Coronary artery (tissue), 2 donors: ENCODE data around the gene MACROD1.

Experiments
- DNase-seq: peaks from one replicate; pipeline ENCODE4 v3.0.0-alpha.2; 2017; ENCODE audit warnings: low spot score
- H3K27ac ChIP-seq, 2 donors: fragments of 200-600 bp; sonication (generic); one replicate each; pipeline ENCODE4 v1.5.1; 2016 to 2019
- H3K4me3 ChIP-seq: fragments of 200-600 bp; sonication (generic); 2 replicates; pipeline ENCODE4 v1.5.1; 2016; ENCODE audit warnings: mild to moderate bottlenecking, moderate library complexity
- TF ChIP-seq, protein P1 (sequence below): fragments of 200-600 bp; sonication (generic); IDR thresholded peaks from one replicate; pipeline ENCODE4 v1.5.1; 2019; ENCODE audit warnings: antibody characterized with exemption

MACROD1 gene

DNA sequence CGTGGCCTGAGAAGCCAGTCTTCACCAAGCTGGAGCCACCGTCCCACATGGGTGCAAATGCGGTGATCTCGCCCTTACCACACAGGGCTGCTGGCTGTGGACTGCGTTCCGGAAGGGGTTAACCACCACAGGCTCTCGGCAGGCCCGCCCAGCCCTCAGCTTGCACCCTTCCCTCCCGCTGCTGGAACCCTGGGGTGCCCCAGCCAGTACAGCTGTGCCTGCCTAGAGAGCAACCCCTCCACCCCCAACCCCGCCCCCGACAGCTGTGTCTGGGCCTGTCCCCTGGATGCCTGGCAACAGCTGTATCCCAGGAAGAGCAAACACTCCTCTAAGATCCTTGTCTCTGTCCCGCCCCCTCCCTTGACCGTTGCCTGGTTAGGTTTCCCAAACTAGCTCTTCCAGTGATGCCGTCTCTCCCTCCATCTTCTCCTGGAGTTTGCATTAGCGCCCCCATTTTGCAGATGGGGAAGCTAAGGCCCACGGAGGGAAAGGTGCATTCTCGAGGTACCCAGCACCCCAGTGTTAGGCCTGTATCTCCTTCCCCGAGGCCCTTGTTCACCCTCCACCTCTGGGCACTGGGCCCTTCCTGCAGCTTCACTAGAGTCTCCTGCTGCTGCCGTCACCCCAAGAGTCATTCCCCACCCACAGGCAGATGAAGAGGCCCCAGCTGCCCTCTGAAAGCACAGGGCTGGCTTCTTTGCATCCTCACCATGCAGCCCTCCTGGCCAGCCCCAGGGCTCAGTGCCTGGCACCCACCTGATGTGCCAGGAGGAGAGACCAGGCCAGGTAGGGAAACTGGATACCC, 204.1 kb downstream of the MACROD1 start:
- DNase-seq: no peak
- Histone ChIP-seq H3K4me3 (no peak overlapping the region), H3K27ac (no peak overlapping the region)
- TF ChIP-seq, protein P1, sequence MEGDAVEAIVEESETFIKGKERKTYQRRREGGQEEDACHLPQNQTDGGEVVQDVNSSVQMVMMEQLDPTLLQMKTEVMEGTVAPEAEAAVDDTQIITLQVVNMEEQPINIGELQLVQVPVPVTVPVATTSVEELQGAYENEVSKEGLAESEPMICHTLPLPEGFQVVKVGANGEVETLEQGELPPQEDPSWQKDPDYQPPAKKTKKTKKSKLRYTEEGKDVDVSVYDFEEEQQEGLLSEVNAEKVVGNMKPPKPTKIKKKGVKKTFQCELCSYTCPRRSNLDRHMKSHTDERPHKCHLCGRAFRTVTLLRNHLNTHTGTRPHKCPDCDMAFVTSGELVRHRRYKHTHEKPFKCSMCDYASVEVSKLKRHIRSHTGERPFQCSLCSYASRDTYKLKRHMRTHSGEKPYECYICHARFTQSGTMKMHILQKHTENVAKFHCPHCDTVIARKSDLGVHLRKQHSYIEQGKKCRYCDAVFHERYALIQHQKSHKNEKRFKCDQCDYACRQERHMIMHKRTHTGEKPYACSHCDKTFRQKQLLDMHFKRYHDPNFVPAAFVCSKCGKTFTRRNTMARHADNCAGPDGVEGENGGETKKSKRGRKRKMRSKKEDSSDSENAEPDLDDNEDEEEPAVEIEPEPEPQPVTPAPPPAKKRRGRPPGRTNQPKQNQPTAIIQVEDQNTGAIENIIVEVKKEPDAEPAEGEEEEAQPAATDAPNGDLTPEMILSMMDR: no peak

DNA sequence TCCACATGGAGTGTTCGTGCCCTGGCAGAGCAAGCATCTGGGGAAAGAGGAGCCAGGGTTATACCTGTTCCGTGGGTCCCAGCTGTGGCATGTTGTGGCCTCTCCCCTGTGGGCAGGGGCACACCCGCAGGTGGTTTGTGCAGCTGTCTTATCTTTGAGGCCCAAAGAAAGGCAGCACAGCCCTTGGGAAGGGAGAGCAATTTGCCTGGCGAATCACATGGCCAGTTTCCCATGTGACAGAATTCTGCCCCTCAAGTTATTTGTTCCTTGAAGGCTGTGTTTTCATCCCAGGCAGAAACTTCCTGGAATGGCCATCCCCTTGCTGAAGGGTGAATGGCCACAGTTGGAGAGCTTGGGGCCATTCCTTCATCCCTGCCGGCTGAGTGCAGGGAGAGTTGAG, 207.9 kb downstream of the MACROD1 start:
- TF ChIP-seq, protein P1: no peak
- no peak for DNase-seq
- Histone ChIP-seq H3K27ac (no peak overlapping the region), H3K4me3 (no peak overlapping the region)

DNA sequence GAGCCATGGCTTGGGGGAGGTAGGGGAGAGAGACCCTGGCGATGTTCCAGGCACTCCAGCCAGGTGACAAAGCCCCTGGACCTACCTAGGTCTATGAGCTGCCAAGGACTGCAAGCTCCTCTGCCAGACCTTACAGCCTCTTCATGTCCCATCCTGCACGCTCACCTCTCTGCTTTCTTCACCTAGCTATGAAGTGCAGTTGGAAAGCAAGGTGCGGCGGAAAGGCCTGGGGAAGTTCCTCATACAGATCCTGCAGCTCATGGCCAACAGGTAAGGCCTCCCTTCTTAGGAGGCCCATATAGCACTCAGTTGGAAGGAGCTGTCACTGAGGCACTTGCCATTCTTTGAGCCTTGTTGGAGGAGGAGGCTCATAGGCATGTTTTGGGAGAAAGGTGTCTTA, 213.3 kb downstream of the MACROD1 start:
- TF ChIP-seq, protein P1: no peak
- Histone ChIP-seq H3K4me3 (no peak overlapping the region), H3K27ac (no peak overlapping the region)
- no peak for DNase-seq

DNA sequence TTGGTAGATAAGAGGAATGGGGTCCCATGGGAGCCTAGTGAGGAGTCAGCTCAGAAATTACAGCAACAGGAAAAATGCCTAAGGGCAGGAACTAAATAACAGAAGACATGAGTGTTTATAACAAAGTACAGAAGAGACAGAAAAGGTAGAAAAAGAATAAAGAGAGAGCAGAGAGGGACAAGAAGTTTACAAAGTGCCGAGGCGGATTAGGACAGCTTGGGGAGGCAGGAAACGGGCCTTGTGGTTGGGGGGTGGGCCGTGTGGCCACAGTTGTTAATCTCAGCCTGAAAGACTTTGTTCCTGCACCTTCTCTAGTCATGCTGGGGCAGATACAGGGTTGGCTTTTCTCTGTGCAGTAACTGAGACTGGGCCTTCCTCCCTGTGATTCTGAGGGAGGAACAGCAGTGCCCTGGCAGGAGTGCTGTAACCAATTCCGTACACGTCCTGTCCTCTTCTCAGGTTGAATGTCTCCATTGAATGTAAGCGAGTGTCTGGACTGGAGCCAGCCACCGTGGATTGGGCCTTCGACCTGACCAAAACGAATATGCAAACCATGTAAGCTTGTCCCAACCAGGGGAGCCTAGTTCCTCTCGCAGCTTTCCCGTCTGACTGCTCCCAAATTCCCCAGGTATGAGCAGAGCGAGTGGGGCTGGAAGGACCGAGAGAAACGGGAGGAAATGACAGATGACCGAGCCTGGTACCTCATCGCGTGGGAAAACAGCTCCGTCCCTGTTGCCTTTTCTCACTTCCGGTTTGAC, 214.0 kb downstream of the MACROD1 start:
- no peak overlapping the region for H3K4me3 ChIP-seq
- no peak overlapping the region for H3K27ac ChIP-seq
- no peak for DNase-seq
- TF ChIP-seq, protein P1: no peak
